Upper lobe of right lung (tissue), 1 donor: ENCODE data around the gene CKLF. TPM values are rescaled to one million over a fixed set of nuclear protein-coding genes. Genes with fewer than 3 reads are reported as not detected.
"Not testable (repeated sequence)": the region's sequence is repeated elsewhere in the genome, so short reads cannot be mapped to it uniquely, and the experiment has no call there.

Source experiments
- ATAC-seq: fragments of 200-7000 bp; cut with Tn5 transposase; one replicate; pipeline ENCODE4 v1.9.1; 2020; ENCODE audit warnings: mild to moderate bottlenecking, moderate library complexity
- DNase-seq: peaks from one replicate; pipeline ENCODE4 v3.0.0-alpha.2; 2020
- H3K27ac ChIP-seq: fragments of 200-600 bp; one replicate; pipeline ENCODE4 v1.8.0; 2022
- H3K27me3 ChIP-seq: fragments of 200-600 bp; one replicate; pipeline ENCODE4 v1.8.0; 2022; ENCODE audit warnings: mild to moderate bottlenecking
- H3K36me3 ChIP-seq: fragments of 200-600 bp; one replicate; pipeline ENCODE4 v1.8.0; 2022
- H3K4me1 ChIP-seq: fragments of 200-600 bp; one replicate; pipeline ENCODE4 v1.8.0; 2022
- H3K4me3 ChIP-seq: fragments of 200-600 bp; one replicate; pipeline ENCODE4 v1.8.0; 2022; ENCODE audit warnings: mild to moderate bottlenecking
- H3K9me3 ChIP-seq: fragments of 200-600 bp; one replicate; pipeline ENCODE4 v1.8.0; 2022
- CTCF ChIP-seq: fragments of 200-600 bp; IDR thresholded peaks from one replicate; pipeline ENCODE4 v1.8.0; 2022; ENCODE audit warnings: antibody characterized with exemption
- intact Hi-C: fragments of 100-400 bp; cut with DNase I; formaldehyde crosslinking; loops from one replicate; pipeline ENCODE4 v1.11.0; 2022
- total RNA-seq: library from RNA; stranded (reverse); fragmentation: NEBNext Ultra II Directional; extraction: Animal tissue kit (Norgen Biotek cat#: 25700); gene quantifications from one replicate; pipeline ENCODE4 v1.2.1, GENCODE V29; 2021
- donor health status: DM: no; HTN: yes; CAD: no; lungs with severe emphysema.

CKLF gene
- total RNA-seq, 1 donor from 2014 or later, result 57.6 TPM

- H3K27ac ChIP-seq, result no peak overlapping the region
- no peak for ATAC-seq
- TF ChIP-seq CTCF, result no peak
- no peaks in the 10 kb centered on the region for H3K36me3 ChIP-seq
- intact Hi-C loops, result no loop called here
- H3K9me3 ChIP-seq, result no peaks in the 10 kb centered on the region
- no peak overlapping the region for H3K4me3 ChIP-seq
- H3K4me1 ChIP-seq, result no peaks in the 10 kb centered on the region
- H3K27me3 ChIP-seq, result no peaks in the 10 kb centered on the region
- DNase-seq, result no peak
Observed at GRCh38 chr16:66592241-66592640, 39.9 kb downstream of the CKLF start.

- Histone ChIP-seq H3K36me3 (no peaks in the 10 kb centered on the region), H3K4me1 (no peaks in the 10 kb centered on the region), H3K27me3 (no peaks in the 10 kb centered on the region), H3K27ac (no peak overlapping the region), H3K9me3 (no peaks in the 10 kb centered on the region), H3K4me3 (no peak overlapping the region)
- no peak for ATAC-seq
- no peak for DNase-seq
- intact Hi-C loops, result no loop called here
- TF ChIP-seq CTCF, result no peak
Observed at GRCh38 chr16:66592814-66593213, 40.4 kb downstream of the CKLF start.

- DNase-seq (no peak), ATAC-seq (peak; percentile 23)
- H3K4me3 ChIP-seq, result no peak overlapping the region
- TF ChIP-seq CTCF, result no peak
- H3K27me3 ChIP-seq, result no peaks in the 10 kb centered on the region
- intact Hi-C loops, result no loop called here
- no peaks in the 10 kb centered on the region for H3K4me1 ChIP-seq
- no peak overlapping the region for H3K27ac ChIP-seq
- no peaks in the 10 kb centered on the region for H3K9me3 ChIP-seq
- no peaks in the 10 kb centered on the region for H3K36me3 ChIP-seq
Observed at GRCh38 chr16:66594739-66595138, 42.4 kb downstream of the CKLF start.

DNA sequence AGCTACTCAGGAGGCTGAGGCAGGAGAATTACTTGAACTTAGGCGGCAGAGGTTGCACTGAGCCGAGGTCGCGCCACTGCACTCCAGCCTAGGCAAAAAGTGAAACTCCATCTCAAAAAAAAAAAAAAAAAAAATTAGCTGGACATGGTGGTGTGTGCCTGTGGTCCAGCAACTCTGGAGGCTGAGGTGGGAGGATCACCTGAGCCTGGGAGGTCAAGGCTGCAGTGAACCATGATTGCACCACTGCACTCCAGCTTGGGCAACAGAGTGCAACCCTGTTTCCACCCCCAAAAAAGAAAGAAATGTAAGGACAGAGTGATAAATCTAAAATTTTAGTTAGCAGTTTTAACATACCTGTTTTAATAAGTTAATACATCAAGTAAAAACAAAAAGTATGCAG lies 44.2 kb downstream of the CKLF start:
- H3K4me3 ChIP-seq, intact Hi-C loops, DNase-seq, H3K27me3 ChIP-seq, H3K9me3 ChIP-seq, H3K4me1 ChIP-seq, H3K27ac ChIP-seq, ATAC-seq, H3K36me3 ChIP-seq: not testable (repeated sequence)

- TF ChIP-seq CTCF, result no peak
- no peaks in the 10 kb centered on the region for H3K27me3 ChIP-seq
- no peak overlapping the region for H3K27ac ChIP-seq
- no peaks in the 10 kb centered on the region for H3K36me3 ChIP-seq
- no peak for ATAC-seq
- intact Hi-C loops, result no loop called here
- H3K4me3 ChIP-seq, result no peak overlapping the region
- no peaks in the 10 kb centered on the region for H3K4me1 ChIP-seq
- DNase-seq, result no peak
- H3K9me3 ChIP-seq, result no peaks in the 10 kb centered on the region
Observed at GRCh38 chr16:66596986-66597848, 44.8 kb downstream of the CKLF start.

- no peak for DNase-seq
- no peaks in the 10 kb centered on the region for H3K36me3 ChIP-seq
Observed at GRCh38 chr16:66598111-66598510, 45.7 kb downstream of the CKLF start.

More at GRCh38 chr16:66598111-66598510, 45.7 kb downstream of the CKLF start:
- Histone ChIP-seq H3K4me1 (no peaks in the 10 kb centered on the region), H3K4me3 (no peak overlapping the region), H3K27ac (no peak overlapping the region), H3K9me3 (no peaks in the 10 kb centered on the region), H3K27me3 (no peaks in the 10 kb centered on the region)
- TF ChIP-seq CTCF, result no peak
- no peak for ATAC-seq
- intact Hi-C loops, result no loop called here
